ENCODE results near the gene C17orf58.

DNA sequence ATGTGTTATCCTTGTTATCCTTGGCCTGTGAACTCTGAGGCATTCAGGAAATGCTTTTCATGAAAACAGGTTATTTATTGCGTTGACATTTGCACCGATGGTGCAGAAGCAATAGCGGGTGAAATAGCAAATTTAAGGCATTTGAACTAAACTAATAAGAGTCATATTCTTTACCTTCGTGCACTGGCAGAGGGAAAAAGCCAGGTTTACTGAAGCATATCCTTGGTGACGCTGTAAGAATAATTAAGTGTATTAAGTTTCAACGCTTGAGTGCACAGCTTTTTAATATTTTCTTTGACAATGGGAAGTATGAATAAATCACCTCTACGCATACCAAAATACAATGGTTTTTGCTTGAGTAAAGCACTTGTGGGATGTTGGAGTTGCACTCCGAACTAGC lies 25.7 kb upstream of the C17orf58 start:
- TF ChIP-seq, protein P1, sequence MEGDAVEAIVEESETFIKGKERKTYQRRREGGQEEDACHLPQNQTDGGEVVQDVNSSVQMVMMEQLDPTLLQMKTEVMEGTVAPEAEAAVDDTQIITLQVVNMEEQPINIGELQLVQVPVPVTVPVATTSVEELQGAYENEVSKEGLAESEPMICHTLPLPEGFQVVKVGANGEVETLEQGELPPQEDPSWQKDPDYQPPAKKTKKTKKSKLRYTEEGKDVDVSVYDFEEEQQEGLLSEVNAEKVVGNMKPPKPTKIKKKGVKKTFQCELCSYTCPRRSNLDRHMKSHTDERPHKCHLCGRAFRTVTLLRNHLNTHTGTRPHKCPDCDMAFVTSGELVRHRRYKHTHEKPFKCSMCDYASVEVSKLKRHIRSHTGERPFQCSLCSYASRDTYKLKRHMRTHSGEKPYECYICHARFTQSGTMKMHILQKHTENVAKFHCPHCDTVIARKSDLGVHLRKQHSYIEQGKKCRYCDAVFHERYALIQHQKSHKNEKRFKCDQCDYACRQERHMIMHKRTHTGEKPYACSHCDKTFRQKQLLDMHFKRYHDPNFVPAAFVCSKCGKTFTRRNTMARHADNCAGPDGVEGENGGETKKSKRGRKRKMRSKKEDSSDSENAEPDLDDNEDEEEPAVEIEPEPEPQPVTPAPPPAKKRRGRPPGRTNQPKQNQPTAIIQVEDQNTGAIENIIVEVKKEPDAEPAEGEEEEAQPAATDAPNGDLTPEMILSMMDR (conservative IDR thresholded peaks at IDR 0.05; ENCODE audit: low read depth, low read length) = no peak
- no peak for TF ChIP-seq EZH2 (IDR thresholded peaks at IDR 0.05; ENCODE audit: borderline replicate concordance, low read depth, low read length, poor library complexity, severe bottlenecking)
